Esophagus squamous epithelium (tissue), 4 donors: Measurements from ENCODE around the gene IKZF5.

Experiments
- CTCF ChIP-seq, 6 experiments: fragments of 450-650 bp in 4 of 6; fragments of 200-600 bp in 2 of 6; sonication (generic) in 2 of 6; IDR thresholded peaks; one replicate each; pipeline ENCODE4 v1.5.1; 2016 to 2019; ENCODE audit warnings: antibody characterized with exemption in 6 of 6, mild to moderate bottlenecking in 4 of 6, moderate library complexity in 4 of 6
- POLR2A ChIP-seq, 4 donors: fragments of 450-650 bp; IDR thresholded peaks; one replicate each; pipeline ENCODE4 v1.6.1; 2017; ENCODE audit warnings: antibody characterized with exemption in 4 of 4, mild to moderate bottlenecking in 4 of 4, moderate library complexity in 3 of 4

GRCh38 chr10:122999347-122999746 lies 9.2 kb downstream of the IKZF5 start:
- TF ChIP-seq CTCF (IDR thresholded peaks at IDR 0.05) (no peak), POLR2A (IDR thresholded peaks at IDR 0.05) (no peak)
